Testis (tissue), 3 donors: ENCODE measurements around the gene PRSS1. TPM values are rescaled to one million over a fixed set of nuclear protein-coding genes. Genes with fewer than 3 reads are reported as not detected.
"Not testable (repeated sequence)": the region's sequence is repeated elsewhere in the genome, so short reads cannot be mapped to it uniquely, and the experiment has no call there.

ENCODE experiments used
- DNase-seq: peaks from one replicate; pipeline ENCODE4 v3.0.0-alpha.2; 2019
- H3K27ac ChIP-seq, 2 donors: fragments of 200-600 bp; sonication (generic); one replicate each; pipeline ENCODE4 v1.5.1; 2019
- H3K27me3 ChIP-seq: fragments of 200-600 bp; sonication (generic); one replicate; pipeline ENCODE4 v1.5.1; 2019
- H3K36me3 ChIP-seq: fragments of 200-600 bp; sonication (generic); one replicate; pipeline ENCODE4 v1.5.1; 2017; ENCODE audit warnings: low read depth; ENCODE audit errors: missing control alignments
- H3K4me1 ChIP-seq: fragments of 200-600 bp; sonication (generic); one replicate; pipeline ENCODE4 v1.5.1; 2019
- H3K4me3 ChIP-seq, 2 donors: fragments of 200-600 bp; sonication (generic); one replicate each; pipeline ENCODE4 v1.5.1; 2017 to 2019
- H3K9me3 ChIP-seq: fragments of 200-600 bp; sonication (generic); one replicate; pipeline ENCODE4 v1.5.1; 2017
- POLR2A ChIP-seq: fragments of 450-650 bp; IDR thresholded peaks from one replicate; pipeline ENCODE4 v1.6.1; 2017; ENCODE audit warnings: antibody characterized with exemption, mild to moderate bottlenecking, moderate library complexity
- WGBS, 2 donors: methylation state at CpG; one replicate each; pipeline ENCODE4 v1.1.5; 2018; 5-methylcytosine and 5-hydroxymethylcytosine counted together
- intact Hi-C: fragments of 100-400 bp; cut with DNase I; formaldehyde crosslinking; loops from one replicate; pipeline ENCODE4 v1.15.1; 2023; ENCODE audit warnings: low total_unique reads
- polyA plus RNA-seq: library from polyadenylated mRNA; stranded (reverse); fragments of 350-450 nt; fragmentation: Illumina TruSeq; extraction: RNeasy Lipid Tissue Mini Kit (QIAGEN cat#74804); gene quantifications from one replicate; pipeline ENCODE4 v1.2.3, GENCODE V29; 2014; ENCODE audit warnings: low read depth, low replicate concordance; ENCODE audit not compliant: insufficient read depth
- total RNA-seq, 2 donors: library from RNA; depleted of rRNA; stranded (reverse); fragments of >200 nt; gene quantifications; one replicate each; pipeline ENCODE4 v1.2.3, GENCODE V29; 2016
- TF ChIP-seq, protein P1 (sequence below), 3 experiments: fragments of 450-650 bp in 2 of 3; fragments of 200-600 bp in 1 of 3; sonication (generic) in 1 of 3; IDR thresholded peaks; one replicate each; pipeline ENCODE4 v1.5.1; 2016 to 2019; ENCODE audit warnings: antibody characterized with exemption in 3 of 3, mild to moderate bottlenecking in 2 of 3, moderate library complexity in 1 of 3

Gene PRSS1
- total and polyA plus RNA-seq, 3 donors from 2014 or later, result not detected

DNA sequence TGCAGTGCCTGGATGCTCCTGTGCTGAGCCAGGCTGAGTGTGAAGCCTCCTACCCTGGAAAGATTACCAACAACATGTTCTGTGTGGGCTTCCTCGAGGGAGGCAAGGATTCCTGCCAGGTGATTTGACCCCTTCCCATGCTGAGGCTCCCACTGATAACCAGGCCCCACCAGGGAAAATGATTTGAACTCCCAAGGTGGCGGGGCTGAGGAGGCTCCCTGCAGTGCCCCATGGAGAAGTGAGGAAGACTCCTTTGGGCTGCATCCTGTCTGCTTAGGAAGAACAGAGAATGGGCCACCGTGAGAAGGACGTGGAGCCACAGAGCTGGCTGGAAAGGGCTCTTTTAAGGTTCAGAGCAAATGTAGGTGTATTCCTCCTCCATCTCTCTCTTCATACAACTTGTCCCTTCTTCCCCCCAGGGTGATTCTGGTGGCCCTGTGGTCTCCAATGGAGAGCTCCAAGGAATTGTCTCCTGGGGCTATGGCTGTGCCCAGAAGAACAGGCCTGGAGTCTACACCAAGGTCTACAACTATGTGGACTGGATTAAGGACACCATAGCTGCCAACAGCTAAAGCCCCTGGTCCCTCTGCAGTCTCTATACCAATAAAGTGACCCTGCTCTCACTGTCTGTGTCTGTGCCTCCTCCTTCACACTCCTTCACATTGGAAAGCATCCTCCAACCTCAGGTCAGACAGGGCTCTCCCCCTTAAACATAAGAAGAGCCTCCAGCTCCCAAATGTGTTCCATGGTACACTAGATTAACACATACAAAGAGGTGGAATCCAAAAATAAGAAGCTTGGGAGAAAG lies 24.9 kb downstream of the PRSS1 start:
- Histone ChIP-seq H3K36me3 (no peaks in the 10 kb centered on the region), H3K27ac (no peak overlapping the region), H3K27me3 (no peaks in the 10 kb centered on the region), H3K4me3 (no peak overlapping the region), H3K4me1 (no peaks in the 10 kb centered on the region), H3K9me3 (no peaks in the 10 kb centered on the region)
- DNase-seq, result no peak
- TF ChIP-seq POLR2A, result no peak
- TF ChIP-seq, protein P1, sequence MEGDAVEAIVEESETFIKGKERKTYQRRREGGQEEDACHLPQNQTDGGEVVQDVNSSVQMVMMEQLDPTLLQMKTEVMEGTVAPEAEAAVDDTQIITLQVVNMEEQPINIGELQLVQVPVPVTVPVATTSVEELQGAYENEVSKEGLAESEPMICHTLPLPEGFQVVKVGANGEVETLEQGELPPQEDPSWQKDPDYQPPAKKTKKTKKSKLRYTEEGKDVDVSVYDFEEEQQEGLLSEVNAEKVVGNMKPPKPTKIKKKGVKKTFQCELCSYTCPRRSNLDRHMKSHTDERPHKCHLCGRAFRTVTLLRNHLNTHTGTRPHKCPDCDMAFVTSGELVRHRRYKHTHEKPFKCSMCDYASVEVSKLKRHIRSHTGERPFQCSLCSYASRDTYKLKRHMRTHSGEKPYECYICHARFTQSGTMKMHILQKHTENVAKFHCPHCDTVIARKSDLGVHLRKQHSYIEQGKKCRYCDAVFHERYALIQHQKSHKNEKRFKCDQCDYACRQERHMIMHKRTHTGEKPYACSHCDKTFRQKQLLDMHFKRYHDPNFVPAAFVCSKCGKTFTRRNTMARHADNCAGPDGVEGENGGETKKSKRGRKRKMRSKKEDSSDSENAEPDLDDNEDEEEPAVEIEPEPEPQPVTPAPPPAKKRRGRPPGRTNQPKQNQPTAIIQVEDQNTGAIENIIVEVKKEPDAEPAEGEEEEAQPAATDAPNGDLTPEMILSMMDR (IDR thresholded peaks at IDR 0.05), result no peak
- WGBS, 2 donors, result 64 to 80% methylated on average over 4 of the region's 4 CpGs
- intact Hi-C loops, result no loop called here

DNA sequence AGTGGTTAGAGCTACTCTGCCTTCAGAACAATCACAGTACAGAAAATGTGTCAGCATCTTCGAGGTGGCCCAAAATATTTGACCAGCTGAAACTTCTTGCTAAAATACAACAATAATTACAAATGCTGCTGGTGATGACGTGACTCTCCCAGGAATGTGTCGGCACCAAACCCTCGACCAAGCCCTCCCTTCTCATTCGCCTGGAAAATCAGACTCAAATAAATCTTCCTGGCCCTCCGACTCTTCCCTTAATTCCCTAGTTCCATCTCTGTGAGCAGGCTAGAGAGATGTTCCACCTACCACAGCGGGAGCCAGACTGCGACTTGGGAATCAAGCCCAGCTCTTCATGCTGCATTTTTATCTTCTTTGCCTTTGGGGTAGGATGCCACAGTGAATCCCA lies 25.6 kb downstream of the PRSS1 start:
- 72 to 75% methylated on average over 8 of the region's 8 CpGs for WGBS, 2 donors
- no peak for DNase-seq
- no peak overlapping the region for H3K4me3 ChIP-seq

DNA sequence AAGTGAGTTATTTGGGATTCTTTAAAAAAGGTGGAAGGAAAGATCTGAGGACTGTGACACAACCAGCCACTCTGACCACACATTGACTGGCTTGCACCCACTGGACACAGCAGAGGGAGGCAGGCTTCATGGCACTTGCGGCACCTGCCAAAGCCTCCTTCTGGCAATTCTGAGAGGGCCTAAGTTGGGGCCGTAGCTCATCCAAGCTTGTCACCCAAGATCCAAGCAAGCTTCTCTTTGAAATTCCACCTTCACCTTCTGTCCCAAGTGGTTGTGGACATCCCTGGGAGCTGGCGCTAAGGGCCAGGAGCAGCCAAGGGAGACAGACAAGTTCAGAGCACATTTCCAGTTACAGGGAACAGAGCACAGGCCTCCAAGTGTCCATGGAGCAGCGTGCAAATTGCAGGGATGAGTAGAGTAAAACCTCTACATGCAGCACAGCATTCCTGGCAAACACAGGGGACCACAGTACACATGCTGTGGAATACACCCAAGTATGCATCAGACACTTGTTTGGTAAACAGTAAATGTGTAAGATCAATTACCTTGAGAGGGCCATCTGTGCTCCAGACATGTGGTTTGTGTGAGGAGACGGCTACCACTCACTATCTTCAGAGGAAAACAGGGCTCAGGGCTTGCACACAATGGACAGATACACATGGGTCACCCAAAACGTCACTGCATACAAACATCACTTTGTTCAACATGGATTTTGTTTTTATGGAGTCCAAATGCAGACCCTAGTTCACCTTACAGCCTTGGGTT lies 26.3 kb downstream of the PRSS1 start:
- H3K27me3 ChIP-seq, DNase-seq, H3K27ac ChIP-seq, H3K36me3 ChIP-seq, H3K9me3 ChIP-seq, H3K4me1 ChIP-seq, H3K4me3 ChIP-seq: not testable (repeated sequence)
- intact Hi-C loops, result loop anchor here (5.0 kb wide), 1 partner anchor 63 kb away; no protein-coding TSS in a partner anchor
- WGBS, 2 donors, result 78 to 82% methylated on average over 5 to 6 of the region's 6 CpGs

More for the DNA sequence above, 25.6 kb downstream of the PRSS1 start:
- Histone ChIP-seq H3K36me3 (no peaks in the 10 kb centered on the region), H3K9me3 (no peaks in the 10 kb centered on the region), H3K27me3 (no peaks in the 10 kb centered on the region), H3K4me1 (no peaks in the 10 kb centered on the region), H3K27ac (no peak overlapping the region)
- TF ChIP-seq, protein P1 (IDR thresholded peaks at IDR 0.05), result no peak
- no peak for TF ChIP-seq POLR2A
- intact Hi-C loops, result loop anchor here (5.0 kb wide), 1 partner anchor 63 kb away; no protein-coding TSS in a partner anchor

DNA sequence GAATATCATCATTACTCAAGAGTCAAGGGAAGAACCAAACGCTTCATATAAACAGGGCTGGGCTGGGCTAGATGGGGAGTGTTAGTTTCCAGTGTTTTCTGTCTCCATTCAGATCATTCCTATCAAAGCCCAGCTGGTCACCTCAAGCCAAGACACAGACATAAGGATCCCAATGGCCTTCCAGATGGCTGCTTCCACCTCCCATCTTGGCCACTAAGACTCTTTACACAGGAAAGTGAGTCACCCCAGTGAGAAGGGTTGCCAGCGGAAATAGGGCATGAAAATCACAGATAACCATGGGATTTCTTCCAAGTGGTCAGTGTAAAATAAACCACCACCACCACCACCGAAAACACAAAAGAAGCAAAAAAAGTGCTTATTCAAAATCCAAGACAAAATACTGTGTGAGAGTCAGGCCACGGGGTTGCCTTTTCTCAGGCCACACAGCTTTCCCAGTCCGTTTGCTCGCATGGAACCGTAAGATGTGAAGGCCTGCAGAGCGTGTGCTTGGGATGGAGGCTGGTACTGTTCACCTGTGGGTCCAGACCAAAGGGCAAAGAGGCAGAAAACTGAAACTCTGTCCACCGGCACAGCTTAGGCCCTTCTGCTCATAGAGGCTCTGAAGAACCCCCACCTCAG lies 27.1 kb downstream of the PRSS1 start:
- intact Hi-C loops, result loop anchor here (5.0 kb wide), 1 partner anchor 64 kb away; no protein-coding TSS in a partner anchor
- H3K27me3 ChIP-seq, result no peaks in the 10 kb centered on the region
- H3K9me3 ChIP-seq, result no peaks in the 10 kb centered on the region
- TF ChIP-seq, protein P1 (IDR thresholded peaks at IDR 0.05), result no peak
- TF ChIP-seq POLR2A, result no peak
- DNase-seq, result no peak
- no peaks in the 10 kb centered on the region for H3K4me1 ChIP-seq
- 74 to 84% methylated on average over 9 of the region's 9 CpGs for WGBS, 2 donors
- no peak overlapping the region for H3K27ac ChIP-seq
- no peaks in the 10 kb centered on the region for H3K36me3 ChIP-seq
- H3K4me3 ChIP-seq, result no peak overlapping the region

DNA sequence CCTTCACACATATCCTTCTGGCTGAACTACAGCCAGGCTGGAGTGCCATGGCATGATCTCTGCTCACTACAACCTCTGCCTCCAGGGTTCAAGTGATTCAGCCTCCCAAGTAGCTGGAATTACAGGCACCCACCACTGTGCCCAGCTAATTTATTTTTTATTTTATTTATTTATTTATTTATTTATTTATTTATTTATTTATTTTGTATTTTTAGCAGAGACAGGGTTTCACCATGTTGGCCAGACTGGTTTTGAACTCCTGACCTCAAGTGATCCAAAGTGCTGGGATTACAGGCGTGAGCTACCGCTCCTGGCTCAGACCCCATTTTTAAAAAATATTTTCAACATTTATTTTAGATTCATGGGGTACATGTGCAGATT lies 27.6 kb downstream of the PRSS1 start:
- H3K9me3 ChIP-seq, H3K27me3 ChIP-seq, H3K4me3 ChIP-seq, H3K4me1 ChIP-seq, H3K36me3 ChIP-seq, H3K27ac ChIP-seq, DNase-seq: not testable (repeated sequence)
- 92 to 97% methylated on average over 2 of the region's 2 CpGs for WGBS, 2 donors
- intact Hi-C loops, result loop anchor here (5.0 kb wide), 1 partner anchor 65 kb away; no protein-coding TSS in a partner anchor
